H9 (cell line): ENCODE measurements around the gene EPHA8. TPM values are rescaled to one million over a fixed set of nuclear protein-coding genes. Genes with fewer than 3 reads are reported as not detected.

ENCODE experiments used
- DNase-seq: peaks from one replicate; pipeline ENCODE4 v3.0.0-alpha.2; 2017
- H2AFZ ChIP-seq: one replicate; pipeline ENCODE4 v1.6.1; 2013; ENCODE audit warnings: mild to moderate bottlenecking, low read length, control low read depth, moderate library complexity
- H2AK5ac ChIP-seq: 2 replicates; pipeline ENCODE4 v1.6.1; 2013; ENCODE audit warnings: low read length, control low read depth, mixed read lengths; ENCODE audit not compliant: insufficient read length
- H2BK120ac ChIP-seq: one replicate; pipeline ENCODE4 v1.6.1; 2013; ENCODE audit warnings: low read depth, mild to moderate bottlenecking, low read length, control low read depth, inconsistent platforms; ENCODE audit not compliant: poor library complexity, severe bottlenecking
- H2BK12ac ChIP-seq: 2 replicates; pipeline ENCODE4 v1.6.1; 2013; ENCODE audit warnings: low read length, control low read depth, mixed read lengths, low read depth; ENCODE audit not compliant: insufficient read length
- H2BK15ac ChIP-seq: 2 replicates; pipeline ENCODE4 v1.6.1; 2013; ENCODE audit warnings: low read depth, low read length, control low read depth
- H2BK20ac ChIP-seq: one replicate; pipeline ENCODE4 v1.6.1; 2013; ENCODE audit warnings: low read depth, mild to moderate bottlenecking, low read length, control low read depth, inconsistent platforms; ENCODE audit not compliant: poor library complexity, severe bottlenecking
- H2BK5ac ChIP-seq: 2 replicates; pipeline ENCODE4 v1.6.1; 2013; ENCODE audit warnings: low read length, control low read depth, mixed read lengths; ENCODE audit not compliant: insufficient read length
- H3K14ac ChIP-seq: 2 replicates; pipeline ENCODE4 v1.6.1; 2013; ENCODE audit warnings: low read length, control low read depth; ENCODE audit not compliant: insufficient read depth
- H3K18ac ChIP-seq: 2 replicates; pipeline ENCODE4 v1.6.1; 2013; ENCODE audit warnings: low read depth, mild to moderate bottlenecking, mixed read lengths, low read length, control low read depth; ENCODE audit not compliant: insufficient read length
- H3K23ac ChIP-seq: 2 replicates; pipeline ENCODE4 v1.6.1; 2013; ENCODE audit warnings: low read length, control low read depth, mixed read lengths, low read depth; ENCODE audit not compliant: insufficient read length
- H3K23me2 ChIP-seq: 2 replicates; pipeline ENCODE4 v1.6.1; 2013; ENCODE audit warnings: low read depth, mild to moderate bottlenecking, mixed read lengths, low read length, control low read depth; ENCODE audit not compliant: insufficient read length, poor library complexity, severe bottlenecking
- H3K27ac ChIP-seq: 2 replicates; pipeline ENCODE4 v1.5.1; 2013; ENCODE audit warnings: low read length, control low read depth, mixed read lengths, low read depth; ENCODE audit not compliant: insufficient read length
- H3K27me3 ChIP-seq: 2 replicates; pipeline ENCODE4 v1.6.1; 2013; ENCODE audit warnings: low read length, control low read depth, inconsistent platforms; ENCODE audit not compliant: insufficient read depth
- H3K4ac ChIP-seq: 2 replicates; pipeline ENCODE4 v1.6.1; 2013; ENCODE audit warnings: low read depth, mild to moderate bottlenecking, control low read depth, inconsistent platforms, low read length, moderate library complexity
- H3K4me1 ChIP-seq: 2 replicates; pipeline ENCODE4 v1.6.1; 2013; ENCODE audit warnings: low read length, control low read depth, inconsistent platforms; ENCODE audit not compliant: insufficient read depth
- H3K4me2 ChIP-seq: 2 replicates; pipeline ENCODE4 v1.6.1; 2013; ENCODE audit warnings: low read length, control low read depth, mixed read lengths; ENCODE audit not compliant: insufficient read length, insufficient read depth
- H3K56ac ChIP-seq: 2 replicates; pipeline ENCODE4 v1.6.1; 2013; ENCODE audit warnings: low read depth, mild to moderate bottlenecking, mixed read lengths, low read length, control low read depth; ENCODE audit not compliant: insufficient read length
- H3K79me1 ChIP-seq: 2 replicates; pipeline ENCODE4 v1.6.1; 2013; ENCODE audit warnings: low read depth, mild to moderate bottlenecking, moderate library complexity, low read length, control low read depth, inconsistent platforms; ENCODE audit not compliant: insufficient read depth, poor library complexity, severe bottlenecking
- H3K79me2 ChIP-seq: 2 replicates; pipeline ENCODE4 v1.6.1; 2013; ENCODE audit warnings: low read length, control low read depth, inconsistent platforms; ENCODE audit not compliant: insufficient read depth
- H3K9ac ChIP-seq: 2 replicates; pipeline ENCODE4 v1.6.1; 2013; ENCODE audit warnings: low read length, control low read depth, mixed read lengths; ENCODE audit not compliant: insufficient read length; ENCODE audit errors: extremely low read depth
- H3K9me3 ChIP-seq: one replicate; pipeline ENCODE4 v1.6.1; 2013; ENCODE audit warnings: low read depth, low read length, inconsistent platforms; ENCODE audit not compliant: control insufficient read depth
- H3T11ph ChIP-seq: one replicate; pipeline ENCODE4 v1.6.1; 2013; ENCODE audit warnings: mild to moderate bottlenecking, low read length, control low read depth, inconsistent platforms
- H4K20me1 ChIP-seq: one replicate; pipeline ENCODE4 v1.6.1; 2013; ENCODE audit not compliant: control insufficient read depth, insufficient read length, insufficient read depth
- H4K5ac ChIP-seq: 2 replicates; pipeline ENCODE4 v1.6.1; 2013; ENCODE audit warnings: low read depth, mild to moderate bottlenecking, mixed read lengths, low read length, control low read depth; ENCODE audit not compliant: insufficient read length
- H4K8ac ChIP-seq: replicated peaks from 2 replicates; pipeline ENCODE4 v1.6.1; 2013; ENCODE audit warnings: low read length, control low read depth, mixed read lengths, low read depth; ENCODE audit not compliant: insufficient read length
- H4K91ac ChIP-seq: 2 replicates; pipeline ENCODE4 v1.6.1; 2013; ENCODE audit warnings: low read depth, mild to moderate bottlenecking, moderate library complexity, mixed read lengths, low read length, control low read depth; ENCODE audit not compliant: insufficient read length
- H3K27ac Mint-ChIP-seq, 3 experiments: 2 replicates in 2 of 3; 3 replicates in 1 of 3; pipeline ENCODE4 v1.8.0; 2020 to 2021; ENCODE audit warnings: mixed read lengths in 3 of 3, mild to moderate bottlenecking in 1 of 3, moderate library complexity in 1 of 3
- H3K27me3 Mint-ChIP-seq: 2 replicates; pipeline ENCODE4 v1.8.0; 2021; ENCODE audit warnings: low read depth, mild to moderate bottlenecking, moderate library complexity, mixed read lengths
- H3K36me3 Mint-ChIP-seq, 3 experiments: 2 replicates in 2 of 3; 3 replicates in 1 of 3; pipeline ENCODE4 v1.8.0; 2020 to 2021; ENCODE audit warnings: low read depth in 3 of 3, mixed read lengths in 3 of 3; ENCODE audit not compliant: insufficient read depth in 1 of 3
- H3K4me1 Mint-ChIP-seq, 2 experiments: 2 replicates each; pipeline ENCODE4 v1.8.0; 2020; ENCODE audit warnings: mixed read lengths in 2 of 2
- H3K4me3 Mint-ChIP-seq, 2 experiments: 2 replicates in 1 of 2; 3 replicates in 1 of 2; pipeline ENCODE4 v1.8.0; 2020 to 2021; ENCODE audit warnings: mild to moderate bottlenecking in 2 of 2, mixed read lengths in 2 of 2, moderate library complexity in 1 of 2
- H3K9me3 Mint-ChIP-seq, 2 experiments: 2 replicates in 1 of 2; 3 replicates in 1 of 2; pipeline ENCODE4 v1.8.0; 2020; ENCODE audit warnings: mild to moderate bottlenecking in 2 of 2, mixed read lengths in 2 of 2, moderate library complexity in 1 of 2
- CTCF ChIP-seq: fragments of 200-600 bp; sonication (generic); conservative IDR thresholded peaks from 3 replicates; pipeline ENCODE4 v1.8.0; 2021; ENCODE audit warnings: antibody characterized with exemption, mild to moderate bottlenecking
- WGBS: extraction: QIAGEN DNeasy Blood & Tissue Kit; methylation state at CpG from one replicate; pipeline ENCODE4 v1.1.7; 2013; ENCODE audit warnings: missing lambda C conversion rate, low lambda C conversion rate, mixed read lengths; ENCODE audit not compliant: insufficient read length; ENCODE audit errors: extremely low coverage; 5-methylcytosine and 5-hydroxymethylcytosine counted together
- total RNA-seq: library from RNA; stranded (reverse); gene quantifications from 2 replicates; pipeline ENCODE4 v1.2.1, GENCODE V29; 2021

EPHA8 gene
- total RNA-seq, 1 experiment from 2014 or later: 3.4 TPM

- H3K9ac ChIP-seq: no peak overlapping the region
- Mint-ChIP-seq H3K27me3 (no peaks in the 10 kb centered on the region; the same call in none of the 2 replicates), H3K9me3 (no peaks in the 10 kb centered on the region), H3K36me3 (no peaks in the 10 kb centered on the region), H3K27ac (no peak overlapping the region), H3K4me3 (no peak overlapping the region), H3K4me1 (peaks cover 3 to 21% of the 10 kb centered on the region in 2 experiments)
- WGBS: no CpG with 5 or more reads among the region's 24 CpGs
- H2BK20ac ChIP-seq: no peak overlapping the region
- no peak overlapping the region for H2AFZ ChIP-seq
- no peak overlapping the region for H4K8ac ChIP-seq
- no peak overlapping the region for H3K18ac ChIP-seq
- no peak overlapping the region for H2BK15ac ChIP-seq
- H2BK120ac ChIP-seq: no peak overlapping the region
- H2AK5ac ChIP-seq: no peak overlapping the region
- H3K14ac ChIP-seq: no peak overlapping the region; the same call in 1 of the 2 replicates
- no peaks in the 10 kb centered on the region for H3K23me2 ChIP-seq
- no peak overlapping the region for H3K56ac ChIP-seq
- no peak overlapping the region for H4K5ac ChIP-seq
- H3K9me3 ChIP-seq: no peaks in the 10 kb centered on the region
- H2BK5ac ChIP-seq: no peak overlapping the region
- no peak overlapping the region for H3K4me2 ChIP-seq
- H4K91ac ChIP-seq: no peak overlapping the region
- DNase-seq: no peak
- H3T11ph ChIP-seq: no peak overlapping the region
- TF ChIP-seq CTCF: no peak
- H3K27ac ChIP-seq: no peak overlapping the region
- no peak overlapping the region for H3K23ac ChIP-seq
- H3K27me3 ChIP-seq: no peaks in the 10 kb centered on the region
- no peaks in the 10 kb centered on the region for H3K79me1 ChIP-seq
- H3K4ac ChIP-seq: no peak overlapping the region
- H3K4me1 ChIP-seq: no peaks in the 10 kb centered on the region
- no peaks in the 10 kb centered on the region for H3K79me2 ChIP-seq
- no peaks in the 10 kb centered on the region for H4K20me1 ChIP-seq
- H2BK12ac ChIP-seq: no peak overlapping the region
Measured at GRCh38 chr1:22588899-22589422, 25.7 kb downstream of the EPHA8 start.
